HFF-Myc (cell line): ENCODE measurements around the gene NEGR1.

Experiments used
- DNase-seq: peaks from one replicate; pipeline ENCODE4 v3.0.0-alpha.2; 2011; ENCODE audit warnings: low read depth; ENCODE audit errors: extremely low read depth
- H3K4me3 ChIP-seq: replicated peaks from 2 replicates; pipeline ENCODE4 v1.5.1; 2011; ENCODE audit warnings: low read depth, mild to moderate bottlenecking, control low read depth, low read length
- CTCF ChIP-seq: IDR thresholded peaks from 2 replicates; pipeline ENCODE4 v1.5.1; 2012; ENCODE audit warnings: mild to moderate bottlenecking, low read depth, low read length, control low read depth; ENCODE audit errors: missing control alignments

NEGR1 gene

DNA sequence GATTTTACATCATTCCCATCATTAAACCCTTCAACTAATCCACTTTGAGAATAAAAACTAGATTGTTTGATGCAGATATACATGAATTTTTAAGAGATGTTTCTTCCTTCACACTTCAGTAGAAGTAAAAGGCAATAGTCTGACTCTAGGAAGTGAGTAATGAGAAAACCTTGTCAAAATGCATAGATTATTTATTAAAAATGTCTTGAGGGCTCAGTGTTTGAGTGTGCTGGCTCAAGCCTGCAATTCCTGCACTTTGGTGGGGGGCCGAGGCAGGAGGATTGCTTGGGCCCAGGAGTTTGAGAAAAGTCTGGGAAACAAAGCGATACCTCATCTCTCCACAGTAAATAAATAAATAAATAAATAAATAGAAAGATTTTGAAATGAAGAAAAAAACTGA, 177.1 kb downstream of the NEGR1 start:
- DNase-seq, result no peak
- H3K4me3 ChIP-seq, result no peak overlapping the region
- TF ChIP-seq CTCF, result no peak

- DNase-seq, result no peak
- no peak for TF ChIP-seq CTCF
- no peak overlapping the region for H3K4me3 ChIP-seq
These were observed 180.3 kb downstream of the NEGR1 start for GRCh38 chr1:72101840-72102632.

DNA sequence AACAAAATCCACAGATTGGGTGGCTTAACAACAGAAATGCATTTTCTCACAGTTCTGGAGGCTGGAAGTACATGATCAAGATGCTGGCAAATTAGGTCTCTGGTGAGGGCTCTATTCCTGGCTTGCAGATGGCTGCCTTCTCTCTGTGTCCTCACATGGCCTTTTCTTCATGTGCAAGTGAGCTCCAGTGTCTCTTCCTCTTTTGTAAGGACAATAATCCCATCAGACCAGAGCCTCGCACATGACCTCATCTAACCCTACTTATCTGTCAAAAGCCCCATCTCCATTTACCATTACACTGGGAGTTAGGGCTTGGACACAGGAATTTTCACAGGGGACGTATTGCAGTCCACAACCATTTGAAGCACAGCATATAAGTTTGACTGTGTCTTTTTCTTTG, 181.6 kb downstream of the NEGR1 start:
- TF ChIP-seq CTCF, result no peak
- no peak overlapping the region for H3K4me3 ChIP-seq
- DNase-seq, result no peak

DNA sequence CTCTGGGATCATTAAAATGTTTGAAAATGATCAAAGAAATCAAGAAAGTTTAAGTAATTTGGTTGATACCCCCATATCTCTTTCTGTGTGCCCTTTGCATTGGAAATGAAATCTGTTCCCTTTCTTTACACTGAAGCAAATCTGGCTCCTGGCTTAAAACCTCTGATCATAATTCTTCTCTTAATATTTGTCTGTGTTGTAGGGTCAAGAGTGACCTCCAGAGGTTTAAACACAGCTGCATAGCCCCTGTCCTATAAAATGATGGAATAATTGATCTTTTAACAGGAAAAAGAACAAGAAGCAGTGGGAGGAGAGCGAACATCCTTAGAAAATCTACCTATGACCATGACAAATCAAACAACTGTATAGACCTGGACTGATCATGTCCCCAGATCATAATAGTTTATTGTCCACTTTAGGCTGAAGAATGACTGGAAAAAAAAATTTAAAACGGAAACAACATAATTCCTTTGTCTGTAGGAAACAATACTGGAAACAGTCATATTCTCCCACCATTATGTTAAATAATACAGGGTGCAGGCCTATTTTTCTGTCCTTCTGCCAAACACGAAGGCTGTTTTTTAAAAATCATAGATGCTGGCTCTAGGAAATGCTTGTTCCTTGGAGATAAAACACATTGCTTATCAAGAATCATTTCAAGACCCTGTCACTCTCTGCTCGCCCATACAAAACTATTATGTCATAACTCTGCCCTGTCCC, 184.3 kb downstream of the NEGR1 start:
- no peak overlapping the region for H3K4me3 ChIP-seq
- DNase-seq, result no peak
- TF ChIP-seq CTCF, result no peak

- TF ChIP-seq CTCF, result no peak
- DNase-seq, result no peak
- H3K4me3 ChIP-seq, result no peak overlapping the region
These were observed 188.1 kb downstream of the NEGR1 start for GRCh38 chr1:72094209-72094608.

- TF ChIP-seq CTCF, result no peak
- H3K4me3 ChIP-seq, result no peak overlapping the region
- no peak for DNase-seq
These were observed 195.9 kb downstream of the NEGR1 start for GRCh38 chr1:72086394-72086793.
